Brain microvascular endothelial cell (primary cell): ENCODE measurements around the gene AKT2.

Experiments used
- DNase-seq: peaks from one replicate; pipeline ENCODE4 v3.0.0-alpha.2; 2020
- H3K27ac ChIP-seq: fragments of 250-450 bp; sonication (Bioruptor Pico); 2 replicates; pipeline ENCODE4 v1.5.1; 2020; ENCODE audit warnings: mild to moderate bottlenecking, moderate library complexity
- H3K27me3 ChIP-seq: fragments of 250-450 bp; sonication (Bioruptor Pico); replicated peaks from 2 replicates; pipeline ENCODE4 v1.5.1; 2020; ENCODE audit warnings: mild to moderate bottlenecking
- H3K36me3 ChIP-seq: fragments of 250-450 bp; sonication (Bioruptor Pico); replicated peaks from 2 replicates; pipeline ENCODE4 v1.5.1; 2020; ENCODE audit warnings: mild to moderate bottlenecking
- H3K4me3 ChIP-seq: 2 replicates; pipeline ENCODE4 v1.5.1; 2011; ENCODE audit warnings: low read depth, mild to moderate bottlenecking, control low read depth, low read length, moderate library complexity
- in situ Hi-C: cut with HindIII; loops from 2 replicates; pipeline ENCODE4 v1.10.0; 2017; ENCODE audit warnings: low sequenced_read_pairs, low pct_ligation_motif_present
- TF ChIP-seq, protein P1 (sequence below): IDR thresholded peaks from 2 replicates; pipeline ENCODE4 v1.5.1; 2011; ENCODE audit warnings: low read depth, mild to moderate bottlenecking, moderate library complexity, low read length, control low read depth, inconsistent platforms; ENCODE audit errors: missing control alignments

The AKT2 gene

DNA sequence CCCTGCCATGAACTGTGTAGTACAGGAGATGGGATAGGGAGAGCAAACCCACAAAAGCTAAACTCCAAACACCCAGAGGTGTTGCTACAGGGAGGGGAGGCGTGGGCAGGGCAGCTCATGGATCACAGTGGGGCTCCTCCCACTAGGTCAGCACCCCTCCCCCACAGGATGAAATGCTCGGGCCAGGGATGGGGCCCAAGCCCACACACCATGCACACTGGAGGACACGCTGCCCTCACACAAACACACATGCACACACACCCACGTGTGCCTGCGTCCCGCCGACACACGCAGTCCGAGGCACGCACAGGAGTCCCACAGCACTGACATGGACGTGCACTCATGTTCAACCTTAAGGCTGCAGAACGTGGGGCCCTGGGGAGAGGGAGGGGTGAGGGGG is 52.7 kb downstream of the AKT2 start:
- TF ChIP-seq, protein P1, sequence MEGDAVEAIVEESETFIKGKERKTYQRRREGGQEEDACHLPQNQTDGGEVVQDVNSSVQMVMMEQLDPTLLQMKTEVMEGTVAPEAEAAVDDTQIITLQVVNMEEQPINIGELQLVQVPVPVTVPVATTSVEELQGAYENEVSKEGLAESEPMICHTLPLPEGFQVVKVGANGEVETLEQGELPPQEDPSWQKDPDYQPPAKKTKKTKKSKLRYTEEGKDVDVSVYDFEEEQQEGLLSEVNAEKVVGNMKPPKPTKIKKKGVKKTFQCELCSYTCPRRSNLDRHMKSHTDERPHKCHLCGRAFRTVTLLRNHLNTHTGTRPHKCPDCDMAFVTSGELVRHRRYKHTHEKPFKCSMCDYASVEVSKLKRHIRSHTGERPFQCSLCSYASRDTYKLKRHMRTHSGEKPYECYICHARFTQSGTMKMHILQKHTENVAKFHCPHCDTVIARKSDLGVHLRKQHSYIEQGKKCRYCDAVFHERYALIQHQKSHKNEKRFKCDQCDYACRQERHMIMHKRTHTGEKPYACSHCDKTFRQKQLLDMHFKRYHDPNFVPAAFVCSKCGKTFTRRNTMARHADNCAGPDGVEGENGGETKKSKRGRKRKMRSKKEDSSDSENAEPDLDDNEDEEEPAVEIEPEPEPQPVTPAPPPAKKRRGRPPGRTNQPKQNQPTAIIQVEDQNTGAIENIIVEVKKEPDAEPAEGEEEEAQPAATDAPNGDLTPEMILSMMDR, result no peak
- DNase-seq, result no peak
- no peaks in the 10 kb centered on the region for H3K27me3 ChIP-seq
- in situ Hi-C loops, result no loop called here
- H3K4me3 ChIP-seq, result no peak overlapping the region
- peaks cover 17% of the 10 kb centered on the region for H3K36me3 ChIP-seq
- no peak overlapping the region for H3K27ac ChIP-seq

DNA sequence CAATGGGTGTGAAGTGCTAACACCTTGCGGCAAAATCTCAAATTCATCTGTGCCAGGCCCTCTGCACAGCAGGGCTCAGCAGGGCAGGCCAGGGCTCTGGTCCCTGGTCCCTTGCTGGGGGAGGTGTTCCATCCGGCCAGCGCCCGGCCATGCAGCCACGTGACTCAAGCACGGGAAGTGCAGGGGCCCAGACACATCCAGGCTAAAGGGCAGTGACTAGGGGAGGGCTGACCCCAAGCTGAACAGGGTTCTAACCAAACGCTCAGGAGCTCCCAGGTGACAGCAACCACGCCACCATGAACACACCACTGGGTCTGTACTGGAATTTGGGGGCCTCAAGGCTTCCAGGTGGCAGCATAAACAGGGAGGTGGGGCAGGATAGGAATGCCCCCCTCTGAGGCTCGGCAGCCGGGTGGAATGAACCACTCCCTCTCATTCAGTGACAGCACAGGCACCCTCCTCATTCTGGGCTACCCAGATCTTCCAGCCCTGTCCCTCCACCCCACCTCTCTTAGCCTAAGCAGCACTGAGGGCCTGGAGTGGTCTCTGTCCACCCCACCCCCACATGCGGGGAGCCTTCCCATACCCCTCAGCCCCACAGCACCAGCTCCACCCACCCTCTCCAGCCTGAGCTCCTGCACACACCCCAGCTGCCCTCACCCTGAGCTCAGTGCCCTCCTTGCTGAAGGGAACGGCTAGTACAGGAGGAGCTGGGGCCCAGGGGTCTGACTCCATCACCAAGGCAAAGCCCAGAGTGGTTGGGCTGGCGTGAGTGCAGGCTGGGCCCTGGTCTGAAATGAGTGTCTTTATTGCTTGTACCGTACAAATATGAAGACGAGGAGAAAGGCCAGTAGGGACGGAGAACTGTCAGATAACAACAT is 53.4 kb downstream of the AKT2 start:
- TF ChIP-seq, protein P1, result no peak
- H3K27me3 ChIP-seq, result no peaks in the 10 kb centered on the region
- H3K4me3 ChIP-seq, result no peak overlapping the region
- H3K27ac ChIP-seq, result no peak overlapping the region
- in situ Hi-C loops, result no loop called here
- H3K36me3 ChIP-seq, result peaks cover 13% of the 10 kb centered on the region
- DNase-seq, result no peak

DNA sequence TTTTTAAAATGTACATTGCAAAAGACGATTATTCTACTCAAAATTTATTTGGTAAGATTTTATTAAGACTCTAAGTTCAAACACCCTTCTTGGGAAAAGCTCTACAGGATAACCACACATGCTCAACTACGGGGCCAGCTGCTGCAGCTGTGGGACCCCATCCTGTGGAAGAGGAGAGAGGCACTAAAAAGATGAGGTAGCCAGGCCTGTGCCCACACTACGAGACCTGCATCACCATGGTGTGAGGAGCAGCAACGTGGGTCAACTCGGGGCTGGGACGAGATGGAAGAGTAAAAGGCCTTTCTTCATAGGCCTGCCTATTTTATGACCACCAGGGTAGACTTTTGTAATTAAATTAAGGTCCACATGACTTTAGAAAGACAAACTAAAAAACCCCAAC is 54.1 kb downstream of the AKT2 start:
- DNase-seq, result no peak
- Histone ChIP-seq H3K36me3 (peaks cover 11% of the 10 kb centered on the region), H3K4me3 (no peak overlapping the region), H3K27me3 (no peaks in the 10 kb centered on the region), H3K27ac (no peak overlapping the region)
- in situ Hi-C loops, result no loop called here
- TF ChIP-seq, protein P1, result no peak

DNA sequence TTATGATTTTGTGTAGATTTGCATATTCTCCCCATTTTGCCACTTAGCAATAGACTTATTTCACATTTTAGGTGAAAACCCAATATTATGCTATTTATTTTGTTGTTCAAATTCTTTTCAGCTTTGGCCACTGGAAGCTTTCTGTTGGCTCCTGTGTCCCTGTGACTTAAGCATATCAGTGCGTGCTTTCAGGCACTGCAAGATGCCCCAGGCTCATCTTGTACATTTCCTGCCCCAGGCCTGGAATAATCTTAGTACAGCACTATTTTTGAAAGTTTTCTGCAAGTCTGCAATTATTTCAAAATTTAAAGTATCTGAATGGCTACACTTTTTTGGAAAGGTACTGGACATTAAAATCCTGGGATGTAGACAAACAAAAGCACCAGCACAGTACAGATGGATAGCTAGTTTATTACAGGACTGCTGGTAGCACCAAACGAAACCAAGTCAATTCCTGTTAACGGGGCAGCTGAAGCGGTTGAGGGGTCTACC is 55.2 kb downstream of the AKT2 start:
- no peak overlapping the region for H3K27ac ChIP-seq
- in situ Hi-C loops, result no loop called here
- TF ChIP-seq, protein P1, result no peak
- peaks cover 5% of the 10 kb centered on the region for H3K36me3 ChIP-seq
- DNase-seq, result no peak
- no peak overlapping the region for H3K4me3 ChIP-seq
- no peaks in the 10 kb centered on the region for H3K27me3 ChIP-seq

DNA sequence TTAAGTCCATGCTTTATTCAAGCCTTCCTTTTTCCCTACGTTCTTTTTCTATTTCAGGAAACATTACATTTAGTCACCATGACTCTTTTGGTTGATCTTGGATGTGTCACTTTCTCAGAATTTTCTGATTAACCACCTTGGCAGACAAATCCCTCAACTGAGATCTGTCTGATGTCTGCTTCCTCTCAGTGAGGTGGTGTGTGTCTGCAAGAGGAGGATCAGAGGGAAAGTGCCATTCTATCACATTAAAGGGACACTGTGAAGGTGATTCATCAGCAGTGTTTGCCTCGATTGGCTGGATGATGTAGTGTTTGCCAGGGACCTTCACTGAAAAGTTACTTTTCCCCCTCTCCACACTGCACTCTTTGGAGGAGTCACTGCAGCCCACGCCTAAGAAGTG is 55.7 kb downstream of the AKT2 start:
- TF ChIP-seq, protein P1, result no peak
- DNase-seq, result peak; percentile 25
- no peak overlapping the region for H3K4me3 ChIP-seq
- peaks cover under 1% of the 10 kb centered on the region for H3K36me3 ChIP-seq
- H3K27me3 ChIP-seq, result no peaks in the 10 kb centered on the region
- H3K27ac ChIP-seq, result no peak overlapping the region
- in situ Hi-C loops, result no loop called here
